Measurements from ENCODE around the gene L3MBTL4. TPM values are rescaled to one million over a fixed set of nuclear protein-coding genes. Genes with fewer than 3 reads are reported as not detected.

Gene L3MBTL4
- total and polyA plus RNA-seq, 4 donors: 2.3 to 15.0 (median 5.0) TPM

GRCh38 chr18:6286585-6286984 lies 128.1 kb downstream of the L3MBTL4 start:
- H3K4me3 ChIP-seq (ENCODE audit: low read depth in 1 of 3, low read length in 3 of 3): no peak overlapping the region
- TF ChIP-seq HNF4A (conservative IDR thresholded peaks at IDR 0.05) (no peak), RAD21 (IDR thresholded peaks at IDR 0.05) (no peak), MAX (IDR thresholded peaks at IDR 0.05) (no peak), ATF3 (IDR thresholded peaks at IDR 0.05) (no peak), FOXA1 (IDR thresholded peaks at IDR 0.05) (no peak), REST (IDR thresholded peaks at IDR 0.05) (no peak), JUND (IDR thresholded peaks at IDR 0.05) (no peak), HNF4G (IDR thresholded peaks at IDR 0.05) (no peak), CTCF (IDR thresholded peaks at IDR 0.05; ENCODE audit: low read depth, low read length, missing input control) (no peak)
- WGBS: 89% methylated on average over 4 of the region's 4 CpGs
- peaks cover 0 to 9% (median 5%) of the 10 kb centered on the region in 4 donors for H3K4me1 ChIP-seq (ENCODE audit: control insufficient read depth in 4 of 4, insufficient read depth in 4 of 4, low read length in 3 of 4)
- no peaks in the 10 kb centered on the region for H3K27me3 ChIP-seq (ENCODE audit: control insufficient read depth in 4 of 4, insufficient read depth in 4 of 4, low read length in 3 of 4)
- H3K9me3 ChIP-seq (ENCODE audit: control insufficient read depth in 4 of 4, low read length in 3 of 4): no peaks in the 10 kb centered on the region
- H3K9ac ChIP-seq (ENCODE audit: low read depth in 1 of 2, low read length in 2 of 2): no peak overlapping the region
- no peak overlapping the region for H3K27ac ChIP-seq (ENCODE audit: low read depth in 1 of 2, low read length in 2 of 2)
- peaks cover 0 to 6% (median 4%) of the 10 kb centered on the region in 4 donors for H3K36me3 ChIP-seq (ENCODE audit: control insufficient read depth in 4 of 4, insufficient read depth in 3 of 4, low read depth in 1 of 4, low read length in 3 of 4)
- no peak for DNase-seq (ENCODE audit: low spot score)

GRCh38 chr18:6284761-6285160 lies 129.9 kb downstream of the L3MBTL4 start:
- peaks cover 0 to 9% (median 6%) of the 10 kb centered on the region in 4 donors for H3K4me1 ChIP-seq (ENCODE audit: control insufficient read depth in 4 of 4, insufficient read depth in 4 of 4, low read length in 3 of 4)
- no peaks in the 10 kb centered on the region for H3K9me3 ChIP-seq (ENCODE audit: control insufficient read depth in 4 of 4, low read length in 3 of 4)
- DNase-seq (ENCODE audit: low spot score): no peak
- H3K36me3 ChIP-seq (ENCODE audit: control insufficient read depth in 4 of 4, insufficient read depth in 3 of 4, low read depth in 1 of 4, low read length in 3 of 4): peaks cover 0 to 6% (median 5%) of the 10 kb centered on the region in 4 donors
- H3K4me3 ChIP-seq (ENCODE audit: low read depth in 1 of 3, low read length in 3 of 3): no peak overlapping the region
- 98% methylated on average over 22 of the region's 22 CpGs for WGBS
- H3K27ac ChIP-seq (ENCODE audit: low read depth in 1 of 2, low read length in 2 of 2): no peak overlapping the region
- no peak overlapping the region for H3K9ac ChIP-seq (ENCODE audit: low read depth in 1 of 2, low read length in 2 of 2)
- no peaks in the 10 kb centered on the region for H3K27me3 ChIP-seq (ENCODE audit: control insufficient read depth in 4 of 4, insufficient read depth in 4 of 4, low read length in 3 of 4)
- TF ChIP-seq FOXA2 (IDR thresholded peaks at IDR 0.05): no peak
- TF ChIP-seq GABPA (IDR thresholded peaks at IDR 0.05 in 1 of 2, conservative IDR thresholded peaks at IDR 0.05 in 1 of 2): no peak
- TF ChIP-seq ATF3 (IDR thresholded peaks at IDR 0.05): no peak
- TF ChIP-seq JUND (IDR thresholded peaks at IDR 0.05): no peak
- TF ChIP-seq MAX (IDR thresholded peaks at IDR 0.05): no peak
- no peak for TF ChIP-seq HNF4A (conservative IDR thresholded peaks at IDR 0.05)
- no peak for TF ChIP-seq RAD21 (IDR thresholded peaks at IDR 0.05)
- no peak for TF ChIP-seq HNF4G (IDR thresholded peaks at IDR 0.05)
- TF ChIP-seq CTCF (IDR thresholded peaks at IDR 0.05; ENCODE audit: low read depth, low read length, missing input control): no peak
- TF ChIP-seq EGR1 (IDR thresholded peaks at IDR 0.05; ENCODE audit: low read depth in 2 of 2): no peak
- TF ChIP-seq ZBTB33 (IDR thresholded peaks at IDR 0.05): no peak
- no peak for TF ChIP-seq REST (IDR thresholded peaks at IDR 0.05)
- no peak for TF ChIP-seq NR2F2 (IDR thresholded peaks at IDR 0.05)
- no peak for TF ChIP-seq FOXA1 (IDR thresholded peaks at IDR 0.05)
- no peak for TF ChIP-seq TAF1 (conservative IDR thresholded peaks at IDR 0.05)
- no peak for TF ChIP-seq YY1 (IDR thresholded peaks at IDR 0.05)

All from liver (tissue), 9 donors.